HCT116 (cell line): ENCODE measurements around the gene PHTF1.

ENCODE experiments used
- EZH2 ChIP-seq: fragments of 200-600 bp; sonication (generic); IDR thresholded peaks from 2 replicates; pipeline ENCODE4 v1.6.1; 2017; ENCODE audit warnings: antibody characterized with exemption, mixed run types
- POLR2A ChIP-seq: IDR thresholded peaks from 2 replicates; pipeline ENCODE4 v1.7.0; 2011; ENCODE audit warnings: borderline replicate concordance; ENCODE audit not compliant: insufficient read depth, insufficient read length; ENCODE audit errors: extremely low read depth
- POLR2AphosphoS5 ChIP-seq: IDR thresholded peaks from 2 replicates; pipeline ENCODE4 v1.6.1; 2011; ENCODE audit warnings: mild to moderate bottlenecking, low read depth, low read length, moderate library complexity
- RAD21 ChIP-seq: IDR thresholded peaks from 2 replicates; pipeline ENCODE4 v1.6.1; 2012; ENCODE audit warnings: low read depth, mild to moderate bottlenecking
- TF ChIP-seq, protein P1 (sequence below), 3 experiments: fragments of 200-600 bp in 1 of 3; sonication (generic) in 1 of 3; IDR thresholded peaks in 2 of 3; conservative IDR thresholded peaks in 1 of 3; 2 replicates each; pipeline ENCODE4 v1.5.1; 2012 to 2017; ENCODE audit warnings: low read depth in 2 of 3, low read length in 2 of 3, antibody characterized with exemption in 1 of 3, borderline replicate concordance in 1 of 3, control low read depth in 1 of 3, mild to moderate bottlenecking in 1 of 3, mixed read lengths in 1 of 3, mixed run types in 1 of 3, moderate library complexity in 1 of 3; ENCODE audit not compliant: insufficient read depth in 1 of 3

DNA sequence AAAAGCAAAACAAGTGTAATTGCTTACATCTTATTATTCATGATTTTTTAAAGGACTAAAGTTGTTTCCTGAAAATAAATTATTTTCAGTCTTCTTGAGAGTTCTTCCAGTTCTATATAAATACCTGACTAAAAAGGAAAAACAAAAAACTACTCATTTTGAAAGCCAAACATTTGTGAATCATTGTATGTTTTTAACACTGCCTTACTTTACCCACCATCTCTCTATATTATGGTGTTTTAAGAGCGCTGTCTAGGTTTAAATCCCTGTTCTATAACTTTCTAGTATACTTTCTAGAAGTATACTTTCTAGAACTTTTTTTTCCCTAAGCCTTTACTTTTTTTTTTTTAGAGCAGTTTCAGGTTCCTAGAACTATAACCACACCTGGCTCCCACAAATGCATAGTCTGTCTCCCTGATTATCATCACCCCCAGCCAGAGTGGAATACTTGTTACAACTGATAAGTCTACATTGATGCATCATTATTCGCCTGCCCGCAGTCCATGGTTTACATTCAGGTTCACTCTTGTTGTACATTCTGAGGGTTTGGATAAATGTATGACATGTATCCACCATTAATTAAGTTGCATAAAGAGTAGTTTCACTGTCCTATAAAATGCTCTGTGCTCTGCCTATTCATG, 43.2 kb upstream of the PHTF1 start:
- TF ChIP-seq RAD21: no peak
- TF ChIP-seq, protein P1, sequence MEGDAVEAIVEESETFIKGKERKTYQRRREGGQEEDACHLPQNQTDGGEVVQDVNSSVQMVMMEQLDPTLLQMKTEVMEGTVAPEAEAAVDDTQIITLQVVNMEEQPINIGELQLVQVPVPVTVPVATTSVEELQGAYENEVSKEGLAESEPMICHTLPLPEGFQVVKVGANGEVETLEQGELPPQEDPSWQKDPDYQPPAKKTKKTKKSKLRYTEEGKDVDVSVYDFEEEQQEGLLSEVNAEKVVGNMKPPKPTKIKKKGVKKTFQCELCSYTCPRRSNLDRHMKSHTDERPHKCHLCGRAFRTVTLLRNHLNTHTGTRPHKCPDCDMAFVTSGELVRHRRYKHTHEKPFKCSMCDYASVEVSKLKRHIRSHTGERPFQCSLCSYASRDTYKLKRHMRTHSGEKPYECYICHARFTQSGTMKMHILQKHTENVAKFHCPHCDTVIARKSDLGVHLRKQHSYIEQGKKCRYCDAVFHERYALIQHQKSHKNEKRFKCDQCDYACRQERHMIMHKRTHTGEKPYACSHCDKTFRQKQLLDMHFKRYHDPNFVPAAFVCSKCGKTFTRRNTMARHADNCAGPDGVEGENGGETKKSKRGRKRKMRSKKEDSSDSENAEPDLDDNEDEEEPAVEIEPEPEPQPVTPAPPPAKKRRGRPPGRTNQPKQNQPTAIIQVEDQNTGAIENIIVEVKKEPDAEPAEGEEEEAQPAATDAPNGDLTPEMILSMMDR (IDR thresholded peaks at IDR 0.05 in 2 of 3, conservative IDR thresholded peaks at IDR 0.05 in 1 of 3; ENCODE audit: borderline replicate concordance in 1 of 3, insufficient read depth in 1 of 3, low read depth in 2 of 3, low read length in 2 of 3): no peak
- TF ChIP-seq POLR2A: no peak
- no peak for TF ChIP-seq POLR2AphosphoS5
- no peak for TF ChIP-seq EZH2
